Astrocyte (in vitro differentiated cells and primary cell): Measurements from ENCODE around the gene HMGN5. TPM values are rescaled to one million over a fixed set of nuclear protein-coding genes. Genes with fewer than 3 reads are reported as not detected.

Experiments used
- DNase-seq: peaks from one replicate; pipeline ENCODE4 v3.0.0-alpha.2; 2010; ENCODE audit warnings: low read depth
- FAIRE-seq: peaks from 2 replicates; lab custom pipeline; 2011; peaks lifted over from hg19 to GRCh38; lab: Jason Lieb, UNC
- H2AFZ ChIP-seq: 2 replicates; pipeline ENCODE4 v1.6.0; 2012; ENCODE audit warnings: low read depth, low read length, inconsistent platforms
- H3K27ac ChIP-seq: 2 replicates; pipeline ENCODE4 v1.5.1; 2011; ENCODE audit warnings: low read depth, low read length, inconsistent platforms
- H3K27me3 ChIP-seq: 2 replicates; pipeline ENCODE4 v1.6.0; 2011; ENCODE audit warnings: low read length, inconsistent platforms; ENCODE audit not compliant: insufficient read depth
- H3K36me3 ChIP-seq: 2 replicates; pipeline ENCODE4 v1.5.1; 2011; ENCODE audit warnings: low read length, inconsistent platforms; ENCODE audit not compliant: insufficient read depth
- H3K4me1 ChIP-seq: 2 replicates; pipeline ENCODE4 v1.5.1; 2011; ENCODE audit warnings: low read length, inconsistent platforms; ENCODE audit not compliant: insufficient read depth
- H3K4me2 ChIP-seq: 2 replicates; pipeline ENCODE4 v1.6.0; 2012; ENCODE audit warnings: low read length, inconsistent platforms
- H3K4me3 ChIP-seq: 2 replicates; pipeline ENCODE4 v1.5.1; 2011; ENCODE audit warnings: low read depth, mild to moderate bottlenecking, low read length, inconsistent platforms; ENCODE audit not compliant: insufficient read depth
- H3K79me2 ChIP-seq: 2 replicates; pipeline ENCODE4 v1.6.0; 2012; ENCODE audit warnings: mild to moderate bottlenecking, low read length, inconsistent platforms; ENCODE audit not compliant: insufficient read depth
- H3K9ac ChIP-seq: 2 replicates; pipeline ENCODE4 v1.6.0; 2012; ENCODE audit warnings: mild to moderate bottlenecking, low read length, inconsistent platforms
- H3K9me3 ChIP-seq: 2 replicates; pipeline ENCODE4 v1.5.1; 2012; ENCODE audit warnings: low read depth, mild to moderate bottlenecking, low read length, inconsistent platforms; ENCODE audit not compliant: insufficient read depth
- H4K20me1 ChIP-seq: 2 replicates; pipeline ENCODE4 v1.6.0; 2012; ENCODE audit warnings: low read length, inconsistent platforms; ENCODE audit not compliant: insufficient read depth
- H3K27ac Mint-ChIP-seq: one replicate; pipeline ENCODE4 v1.8.0; 2021; ENCODE audit warnings: mild to moderate bottlenecking, mixed read lengths; ENCODE audit not compliant: unreplicated experiment
- H3K27me3 Mint-ChIP-seq: one replicate; pipeline ENCODE4 v1.8.0; 2021; ENCODE audit warnings: low read depth, mixed read lengths; ENCODE audit not compliant: unreplicated experiment
- H3K36me3 Mint-ChIP-seq: one replicate; pipeline ENCODE4 v1.8.0; 2021; ENCODE audit warnings: low read depth, mixed read lengths; ENCODE audit not compliant: unreplicated experiment
- H3K4me1 Mint-ChIP-seq: one replicate; pipeline ENCODE4 v1.8.0; 2021; ENCODE audit warnings: low read depth, mixed read lengths; ENCODE audit not compliant: unreplicated experiment
- H3K4me3 Mint-ChIP-seq: one replicate; pipeline ENCODE4 v1.8.0; 2021; ENCODE audit warnings: mild to moderate bottlenecking, moderate library complexity, mixed read lengths; ENCODE audit not compliant: unreplicated experiment
- H3K9me3 Mint-ChIP-seq: one replicate; pipeline ENCODE4 v1.8.0; 2021; ENCODE audit warnings: mild to moderate bottlenecking, mixed read lengths; ENCODE audit not compliant: unreplicated experiment
- EZH2 ChIP-seq: IDR thresholded peaks from 2 replicates; pipeline ENCODE4 v1.6.1; 2012; ENCODE audit warnings: mild to moderate bottlenecking, low read length, inconsistent platforms; ENCODE audit not compliant: insufficient read depth
- total RNA-seq: library from RNA; stranded (reverse); gene quantifications from 2 replicates; pipeline ENCODE4 v1.2.1, GENCODE V29; 2021
- TF ChIP-seq, protein P1 (sequence below): IDR thresholded peaks from 2 replicates; pipeline ENCODE4 v1.5.1; 2011; ENCODE audit warnings: low read depth, mild to moderate bottlenecking, inconsistent platforms, low read length, moderate library complexity; ENCODE audit not compliant: insufficient read depth

HMGN5 gene
- total RNA-seq, 1 donor from 2014 or later = 3.9 TPM

DNA sequence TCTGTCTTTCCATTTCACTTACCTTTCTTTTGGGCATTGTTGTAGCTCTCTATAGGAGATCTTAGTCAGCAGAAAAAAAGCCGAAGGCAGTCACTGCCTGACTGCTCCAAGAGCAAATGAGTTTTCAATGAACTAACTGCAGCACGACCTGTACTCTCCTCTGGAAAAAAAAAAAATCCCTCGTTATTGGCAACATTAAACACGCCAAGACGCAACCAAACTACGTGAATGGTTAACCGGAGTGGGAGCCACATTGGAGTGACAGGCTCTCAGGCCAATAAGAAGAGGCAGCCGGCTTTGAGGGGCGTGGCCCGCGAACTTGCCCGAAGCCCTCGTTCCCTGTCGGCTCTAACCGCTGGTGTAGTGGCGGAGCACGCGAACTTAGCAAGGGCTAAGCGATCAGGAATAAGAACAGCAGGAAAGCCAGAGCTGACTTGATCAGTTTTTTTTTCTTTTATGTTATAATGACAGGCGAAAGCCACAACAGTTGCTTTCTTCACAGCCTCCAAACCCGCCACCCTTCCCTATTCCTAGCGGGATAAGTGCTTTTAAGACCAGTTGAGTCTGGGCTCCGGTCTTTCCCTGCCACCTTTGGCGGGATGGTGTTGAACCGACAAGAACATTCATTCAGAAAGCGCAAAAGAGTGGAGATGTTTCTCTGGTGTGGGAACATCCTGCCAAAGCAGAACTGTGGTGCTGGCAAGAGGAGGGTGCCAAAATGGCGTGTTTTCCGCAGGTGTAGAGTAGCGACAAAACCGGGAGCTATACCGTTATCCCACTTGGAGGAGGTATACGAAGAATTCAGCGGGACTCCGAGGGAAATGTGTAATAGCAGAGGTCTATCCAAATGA, 80.0 kb downstream of the HMGN5 start:
- peak; percentile 96 for FAIRE-seq
- no peaks in the 10 kb centered on the region for H3K27me3 ChIP-seq

DNA sequence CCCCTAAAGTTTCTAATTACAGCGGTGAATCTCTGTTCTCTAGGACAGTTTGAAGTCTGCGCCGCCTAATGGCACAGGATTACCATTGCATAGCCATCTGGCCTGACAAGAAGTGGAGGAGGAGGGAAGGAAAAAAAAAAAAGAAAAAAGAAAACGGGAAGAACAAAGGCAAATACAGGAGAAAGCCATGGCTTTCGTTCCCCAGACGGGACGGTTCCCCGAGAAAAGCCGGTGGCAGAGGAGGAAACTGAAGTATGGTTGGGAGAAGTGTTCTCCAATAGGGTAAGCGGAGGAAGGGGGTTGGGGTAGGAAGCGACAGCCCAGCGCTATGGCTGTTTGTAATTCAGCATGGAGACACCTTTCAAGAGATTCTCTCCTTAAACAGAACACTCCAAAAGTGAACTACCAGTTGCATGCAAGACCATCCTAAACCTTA, 80.8 kb downstream of the HMGN5 start:
- Mint-ChIP-seq H3K9me3 (no peaks in the 10 kb centered on the region), H3K27me3 (no peaks in the 10 kb centered on the region), H3K27ac (no peak overlapping the region), H3K4me1 (no peaks in the 10 kb centered on the region), H3K4me3 (peak overlapping the region; percentile 93), H3K36me3 (no peaks in the 10 kb centered on the region)
- H3K4me2 ChIP-seq = peak overlapping the region; percentile 98
- no peak overlapping the region for H3K27ac ChIP-seq
- peak overlapping the region; percentile 76 for H3K4me3 ChIP-seq
- DNase-seq (peak; percentile 22), FAIRE-seq (no peak)
- H2AFZ ChIP-seq = peak overlapping the region; percentile 89
- no peaks in the 10 kb centered on the region for H3K9me3 ChIP-seq
- no peaks in the 10 kb centered on the region for H4K20me1 ChIP-seq
- peaks cover 3% of the 10 kb centered on the region for H3K4me1 ChIP-seq
- H3K36me3 ChIP-seq = no peaks in the 10 kb centered on the region
- peak overlapping the region; percentile 76 for H3K9ac ChIP-seq
- no peaks in the 10 kb centered on the region for H3K27me3 ChIP-seq
- TF ChIP-seq, protein P1, sequence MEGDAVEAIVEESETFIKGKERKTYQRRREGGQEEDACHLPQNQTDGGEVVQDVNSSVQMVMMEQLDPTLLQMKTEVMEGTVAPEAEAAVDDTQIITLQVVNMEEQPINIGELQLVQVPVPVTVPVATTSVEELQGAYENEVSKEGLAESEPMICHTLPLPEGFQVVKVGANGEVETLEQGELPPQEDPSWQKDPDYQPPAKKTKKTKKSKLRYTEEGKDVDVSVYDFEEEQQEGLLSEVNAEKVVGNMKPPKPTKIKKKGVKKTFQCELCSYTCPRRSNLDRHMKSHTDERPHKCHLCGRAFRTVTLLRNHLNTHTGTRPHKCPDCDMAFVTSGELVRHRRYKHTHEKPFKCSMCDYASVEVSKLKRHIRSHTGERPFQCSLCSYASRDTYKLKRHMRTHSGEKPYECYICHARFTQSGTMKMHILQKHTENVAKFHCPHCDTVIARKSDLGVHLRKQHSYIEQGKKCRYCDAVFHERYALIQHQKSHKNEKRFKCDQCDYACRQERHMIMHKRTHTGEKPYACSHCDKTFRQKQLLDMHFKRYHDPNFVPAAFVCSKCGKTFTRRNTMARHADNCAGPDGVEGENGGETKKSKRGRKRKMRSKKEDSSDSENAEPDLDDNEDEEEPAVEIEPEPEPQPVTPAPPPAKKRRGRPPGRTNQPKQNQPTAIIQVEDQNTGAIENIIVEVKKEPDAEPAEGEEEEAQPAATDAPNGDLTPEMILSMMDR = peak; percentile 49
- no peak for TF ChIP-seq EZH2
- H3K79me2 ChIP-seq = no peaks in the 10 kb centered on the region

More for the DNA sequence above, 80.0 kb downstream of the HMGN5 start:
- Mint-ChIP-seq H3K4me1 (no peaks in the 10 kb centered on the region), H3K27me3 (no peaks in the 10 kb centered on the region), H3K27ac (no peak overlapping the region), H3K9me3 (no peaks in the 10 kb centered on the region), H3K4me3 (peak overlapping the region; percentile 93), H3K36me3 (no peaks in the 10 kb centered on the region)
- H4K20me1 ChIP-seq = no peaks in the 10 kb centered on the region
- H3K27ac ChIP-seq = no peak overlapping the region
- no peaks in the 10 kb centered on the region for H3K36me3 ChIP-seq
- H3K9ac ChIP-seq = peak overlapping the region; percentile 76
- no peaks in the 10 kb centered on the region for H3K9me3 ChIP-seq
- H3K4me2 ChIP-seq = peak overlapping the region; percentile 98
- TF ChIP-seq EZH2 = no peak
- TF ChIP-seq, protein P1 = no peak
- H3K4me1 ChIP-seq = peaks cover 3% of the 10 kb centered on the region
- peak; percentile 92 for DNase-seq
- H3K4me3 ChIP-seq = peak overlapping the region; percentile 76
- H3K79me2 ChIP-seq = no peaks in the 10 kb centered on the region
- peak overlapping the region; percentile 89 for H2AFZ ChIP-seq
